ENCODE measurements around the gene ERGIC1. TPM values are rescaled to one million over a fixed set of nuclear protein-coding genes. Genes with fewer than 3 reads are reported as not detected.

Gene ERGIC1
- total and polyA plus RNA-seq, 10 of the 15 experiments (the other 5 are each of a cell fraction or from before 2014, with no cell fraction given) = 8.8 to 104 (median 76.3) TPM

- TF ChIP-seq ZNF687 (IDR thresholded peaks at IDR 0.05) (peak; percentile 85), HDAC6 (IDR thresholded peaks at IDR 0.05; ENCODE audit: unreplicated experiment) (no peak), ZZZ3 (IDR thresholded peaks at IDR 0.05; ENCODE audit: control insufficient read depth, insufficient read length, low read depth) (no peak), JUND (IDR thresholded peaks at IDR 0.05; ENCODE audit: low read depth, low read length) (no peak), YBX1 (IDR thresholded peaks at IDR 0.05) (no peak), RELA (IDR thresholded peaks at IDR 0.05; ENCODE audit: borderline replicate concordance, partially characterized antibody) (no peak), IRF4 (IDR thresholded peaks at IDR 0.05; ENCODE audit: low read depth, low read length) (peak; percentile 61; the same call in 1 of the 2 replicates), MYC (IDR thresholded peaks at IDR 0.05; ENCODE audit: insufficient read depth, insufficient read length, insufficient replicate concordance, low read length, severe bottlenecking) (no peak), ZNF217 (IDR thresholded peaks at IDR 0.05) (no peak), IRF5 (IDR thresholded peaks at IDR 0.05; ENCODE audit: borderline replicate concordance) (no peak), HCFC1 (IDR thresholded peaks at IDR 0.05; ENCODE audit: low read length) (no peak), KLF5 (IDR thresholded peaks at IDR 0.05; ENCODE audit: partially characterized antibody) (no peak), ZBTB4 (CRISPR knock-in tag; IDR thresholded peaks at IDR 0.05) (no peak), SMAD5 (IDR thresholded peaks at IDR 0.05; ENCODE audit: low read depth) (no peak), EP300 (IDR thresholded peaks at IDR 0.05; ENCODE audit: borderline replicate concordance in 1 of 2, control insufficient read depth in 1 of 2, low read depth in 2 of 2, low read length in 2 of 2) (0 out of 4 replicates have a peak, but pooled peaks of 1 of the 2 experiments have one; percentile 28), BCLAF1 (IDR thresholded peaks at IDR 0.05) (no peak), SPI1 (IDR thresholded peaks at IDR 0.05; ENCODE audit: borderline replicate concordance, insufficient read depth, low read depth, low read length) (peak; percentile 30; the same call in 1 of the 2 replicates), TCF7 (IDR thresholded peaks at IDR 0.05; ENCODE audit: borderline replicate concordance) (no peak)
Measured at GRCh38 chr5:172881691-172882370, 47.8 kb downstream of the ERGIC1 start (continued).
